Measurements from ENCODE around the gene RNASE4.

GRCh38 chr14:20680363-20680762 lies 4.0 kb upstream of the RNASE4 start:
- no peak for TF ChIP-seq CTCF (IDR thresholded peaks at IDR 0.05)
- no peak for TF ChIP-seq POLR2A (IDR thresholded peaks at IDR 0.05)
